A172 (cell line): ENCODE results near the gene SCP2. TPM values are rescaled to one million over a fixed set of nuclear protein-coding genes. Genes with fewer than 3 reads are reported as not detected.
"Not testable (repeated sequence)": the region's sequence is repeated elsewhere in the genome, so short reads cannot be mapped to it uniquely, and the experiment has no call there.

Experiments used
- DNase-seq: peaks from one replicate; pipeline ENCODE4 v3.0.0-alpha.2; 2015; ENCODE audit warnings: low spot score
- total RNA-seq: library from RNA; depleted of rRNA; stranded (reverse); fragments of >200 nt; shearing (Covaris generic); gene quantifications from 2 replicates; pipeline ENCODE4 v1.2.3, GENCODE V29; 2014

The SCP2 gene
- total RNA-seq, 1 experiment from 2014 or later, result 180 TPM

DNA sequence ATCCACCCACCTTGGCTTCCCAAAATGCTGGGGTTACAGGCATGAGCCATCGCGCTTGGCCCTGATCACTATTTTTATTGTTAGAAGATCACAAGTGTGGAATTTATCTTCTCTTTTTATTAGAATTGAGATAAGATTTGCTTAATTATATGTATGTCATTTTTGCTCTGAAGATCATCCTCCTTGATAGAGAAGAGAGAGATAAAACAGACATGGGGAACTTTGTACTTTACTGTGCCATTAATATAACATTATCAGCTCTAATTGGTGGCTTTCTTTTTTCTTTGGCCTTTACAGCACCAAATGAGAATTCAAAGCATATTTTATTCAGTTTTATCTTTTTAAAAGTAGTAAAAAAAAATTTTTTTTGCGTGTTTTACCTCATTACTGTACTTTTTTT is 46.8 kb downstream of the SCP2 start:
- DNase-seq, result no peak

DNA sequence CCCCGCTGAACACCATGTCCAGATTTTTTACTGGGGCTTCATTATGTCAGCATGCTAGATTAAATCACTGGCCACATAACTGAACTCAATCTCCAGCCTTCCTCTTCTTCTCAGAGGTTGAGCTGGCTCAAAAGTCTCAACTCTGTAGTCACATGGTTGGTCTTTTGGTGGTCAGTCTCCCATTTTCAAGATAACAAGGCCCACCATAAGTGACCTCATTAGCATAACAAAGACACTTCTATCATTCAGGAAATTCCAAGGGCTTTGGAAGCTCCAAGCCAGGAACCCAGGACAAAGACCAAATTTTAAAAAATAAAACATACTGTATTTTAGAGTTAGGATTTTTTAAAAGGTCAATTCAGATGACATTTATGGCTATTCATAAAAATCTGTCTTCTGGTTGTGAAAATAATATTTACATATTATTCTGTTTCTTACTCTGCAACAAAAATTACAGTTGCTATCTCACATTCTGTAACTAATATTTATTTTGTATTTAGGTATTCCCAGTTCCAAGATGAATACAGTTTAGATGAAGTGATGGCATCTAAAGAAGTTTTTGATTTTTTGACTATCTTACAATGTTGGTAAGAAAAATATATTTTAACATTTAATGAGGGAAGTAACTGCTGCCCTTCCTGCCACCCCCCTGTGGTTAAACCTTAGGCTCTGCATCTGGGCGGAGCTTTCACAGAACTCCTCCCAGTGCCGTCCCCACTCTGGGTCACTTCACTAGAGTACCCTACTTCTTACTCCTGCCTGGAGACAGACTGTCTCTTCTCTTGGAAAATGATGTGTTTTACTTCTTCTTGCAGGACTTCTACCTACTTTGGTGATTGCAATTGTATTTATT is 49.3 kb downstream of the SCP2 start:
- DNase-seq, result no peak

DNA sequence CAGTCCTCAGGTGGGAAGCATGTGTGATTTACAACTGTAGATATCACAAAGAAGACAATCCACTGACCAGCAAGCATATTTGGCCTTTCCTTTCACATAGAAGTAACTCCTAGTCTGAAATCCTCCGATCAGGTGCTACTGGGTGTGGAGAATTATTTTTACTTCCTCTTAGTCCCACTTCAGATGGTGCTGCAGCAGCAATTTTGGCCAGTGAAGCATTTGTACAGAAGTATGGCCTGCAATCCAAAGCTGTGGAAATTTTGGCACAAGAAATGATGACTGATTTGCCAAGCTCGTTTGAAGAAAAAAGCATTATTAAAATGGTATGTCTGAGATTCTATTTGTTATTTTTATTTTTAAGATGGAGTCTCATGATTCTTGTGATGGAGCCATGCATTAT is 51.0 kb downstream of the SCP2 start:
- DNase-seq, result no peak

DNA sequence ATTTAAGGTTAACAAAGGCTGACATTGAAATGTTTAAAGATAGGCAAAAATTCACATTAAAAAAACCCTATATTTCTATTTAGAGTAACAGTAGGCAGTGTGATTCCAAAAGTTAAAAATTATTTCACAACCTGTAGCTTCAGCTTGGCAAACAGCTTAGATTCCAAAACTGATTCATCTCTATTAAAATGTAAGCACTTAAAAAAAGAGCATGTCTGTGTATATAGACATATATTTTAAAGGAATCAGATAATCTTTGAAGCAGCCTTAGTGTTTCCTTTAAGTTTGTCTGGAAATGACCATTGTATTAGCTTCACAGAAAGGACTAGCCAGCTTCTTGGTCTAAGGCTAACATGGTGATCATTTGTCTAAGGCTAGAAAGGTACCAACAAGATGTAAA is 65.7 kb downstream of the SCP2 start:
- DNase-seq, result not testable (repeated sequence)

DNA sequence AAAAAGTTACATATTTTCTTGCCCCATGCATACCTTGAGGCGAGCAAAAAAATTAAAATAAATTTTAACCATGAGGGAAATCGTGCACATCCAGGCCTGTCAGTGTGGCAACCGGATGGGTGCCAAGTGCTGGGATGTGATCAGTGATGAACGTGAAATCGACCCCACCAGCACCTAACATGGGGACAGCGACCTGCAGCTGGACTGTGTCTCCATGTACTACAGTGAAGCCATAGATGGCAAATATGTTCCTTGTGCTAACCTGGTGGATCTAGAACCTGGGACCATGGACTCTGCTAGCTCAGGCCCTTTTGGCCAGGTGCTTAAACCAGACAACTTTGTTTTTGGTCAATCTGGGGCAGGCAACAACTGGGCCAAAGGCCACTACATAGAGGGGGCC is 67.6 kb downstream of the SCP2 start:
- no peak for DNase-seq

DNA sequence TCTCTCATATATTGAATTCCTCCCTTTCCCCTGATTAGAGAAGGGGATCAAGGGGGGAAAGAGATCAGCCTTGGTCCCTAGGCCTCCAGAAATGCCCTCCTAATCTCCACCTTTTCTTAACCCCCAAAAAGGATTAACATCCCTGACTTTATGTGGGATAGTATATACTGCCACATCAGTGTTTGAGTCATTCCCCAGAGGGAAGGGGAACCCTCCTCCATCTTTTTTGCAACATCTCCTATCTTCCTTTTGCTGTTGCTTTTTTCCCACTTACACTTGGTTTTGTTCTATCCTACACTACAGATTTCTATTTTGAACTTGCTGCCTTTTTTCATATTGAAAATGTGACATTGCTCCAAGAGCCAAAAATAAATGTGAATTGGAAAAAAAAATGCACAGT is 69.6 kb downstream of the SCP2 start:
- DNase-seq, result no peak

DNA sequence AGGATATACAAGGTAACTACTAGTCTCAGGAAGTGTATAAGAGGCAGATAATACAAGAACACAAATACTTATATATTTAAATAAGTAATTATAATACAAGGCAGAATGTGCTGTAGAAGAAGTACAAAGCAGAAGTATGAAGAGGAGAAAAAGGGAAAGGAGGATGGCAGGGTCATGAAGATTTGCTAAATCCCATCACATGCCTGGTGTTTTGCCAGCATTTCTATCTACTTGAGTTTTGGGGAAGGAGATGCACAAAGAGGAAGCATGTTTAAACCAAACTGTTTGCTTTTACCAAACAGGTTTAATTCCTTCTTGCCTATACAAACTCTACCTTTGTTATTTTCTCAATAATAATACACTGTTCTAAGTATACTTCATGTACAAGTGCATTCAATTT is 74.1 kb downstream of the SCP2 start:
- no peak for DNase-seq

DNA sequence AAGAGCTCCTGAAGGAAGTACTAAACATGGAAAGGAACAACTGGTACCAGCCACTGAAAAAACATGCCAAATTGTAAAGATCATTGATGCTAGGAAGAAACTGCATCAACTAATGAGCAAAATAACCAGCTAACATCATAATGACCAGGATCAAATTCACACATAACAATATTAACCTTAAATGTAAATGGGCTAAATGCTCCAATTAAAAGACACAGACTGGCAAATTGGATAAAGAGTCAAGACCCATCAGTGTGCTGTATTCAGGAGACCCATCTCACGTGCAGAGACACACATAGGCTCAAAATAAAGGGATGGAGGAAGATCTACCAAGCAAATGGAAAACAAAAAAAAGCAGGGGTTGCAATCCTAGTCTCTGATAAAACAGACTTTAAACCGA is 79.5 kb downstream of the SCP2 start:
- not testable (repeated sequence) for DNase-seq

DNA sequence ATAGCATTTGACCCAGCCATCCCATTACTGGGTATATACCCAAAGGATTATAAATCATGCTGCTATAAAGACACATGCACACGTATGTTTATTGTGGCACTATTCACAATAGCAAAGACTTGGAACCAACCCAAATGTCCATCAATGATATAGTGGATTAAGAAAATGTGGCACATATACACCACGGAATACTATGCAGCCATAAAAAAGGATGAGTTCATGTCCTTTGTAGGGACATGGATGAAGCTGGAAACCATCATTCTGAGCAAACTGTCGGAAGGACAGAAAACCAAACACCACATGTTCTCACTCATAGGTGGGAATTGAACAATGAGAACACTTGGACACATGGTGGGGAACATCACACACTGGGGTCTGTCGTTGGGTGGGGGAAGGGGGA is 83.2 kb downstream of the SCP2 start:
- not testable (repeated sequence) for DNase-seq

DNA sequence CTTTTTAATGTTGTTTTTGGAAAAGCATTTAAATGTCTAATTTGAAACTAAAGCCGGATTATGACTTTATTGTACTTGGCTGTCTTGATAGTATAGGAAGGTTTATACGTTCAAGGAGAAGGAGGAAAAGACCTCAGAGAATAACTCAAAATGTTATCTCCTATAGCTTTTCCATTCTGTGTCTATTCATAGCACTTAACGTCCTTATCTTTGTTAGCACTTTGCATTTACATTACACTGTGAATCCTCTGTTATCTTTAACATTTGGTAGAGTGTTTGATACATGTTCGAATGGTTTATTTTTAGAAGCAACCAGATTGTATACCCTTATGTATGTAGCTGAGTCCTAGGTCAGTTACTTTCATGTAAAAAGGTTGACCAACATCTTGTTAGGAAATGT is 84.1 kb downstream of the SCP2 start:
- no peak for DNase-seq

DNA sequence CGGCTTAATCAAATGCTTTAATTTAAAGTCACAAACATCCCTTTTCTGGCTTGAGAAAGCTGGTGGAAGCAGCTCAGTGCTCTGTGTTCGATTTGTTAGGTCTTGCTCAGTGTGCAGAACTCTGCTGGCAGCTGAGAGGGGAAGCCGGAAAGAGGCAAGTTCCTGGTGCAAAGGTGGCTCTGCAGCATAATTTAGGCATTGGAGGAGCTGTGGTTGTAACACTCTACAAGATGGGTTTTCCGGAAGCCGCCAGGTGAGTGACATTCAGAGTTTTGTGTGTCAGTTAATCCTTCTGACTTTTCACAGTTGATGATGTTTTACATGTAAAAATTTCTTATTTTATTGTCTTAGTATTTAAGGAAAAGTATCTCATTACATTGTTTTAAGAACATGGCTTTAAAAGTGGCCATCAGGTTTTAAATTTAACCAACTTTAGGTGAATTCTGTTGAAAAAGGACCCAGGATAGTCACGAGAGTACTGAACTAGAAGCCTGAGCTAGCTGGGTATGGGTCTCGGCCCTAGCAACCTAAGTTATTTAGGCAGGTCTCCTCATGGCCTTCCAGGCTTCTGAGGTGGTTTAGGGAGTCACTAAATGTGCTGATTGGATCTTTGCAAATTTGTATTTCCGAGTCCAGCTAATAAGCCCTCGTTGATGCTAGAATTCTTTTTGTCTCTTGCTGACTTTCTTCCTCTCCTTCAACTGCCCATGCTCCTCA is 87.9 kb downstream of the SCP2 start:
- peak; percentile 70 for DNase-seq

DNA sequence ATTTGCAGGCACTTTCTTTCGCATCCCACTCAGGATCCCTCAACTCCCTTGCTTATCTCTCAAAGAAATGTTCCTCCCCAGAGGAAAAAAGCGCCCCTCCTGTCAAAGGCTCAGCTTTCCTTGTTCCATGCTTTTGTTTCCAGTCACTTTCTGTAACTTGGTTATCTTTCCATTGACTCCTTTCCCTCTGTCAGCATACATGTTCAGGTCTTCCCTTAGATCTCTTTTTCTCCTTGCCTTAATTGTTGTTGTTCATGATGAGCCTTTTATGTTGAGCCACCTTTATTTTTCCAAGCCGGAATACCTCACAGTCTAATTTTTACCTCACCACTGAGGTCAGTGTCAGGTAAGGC is 88.4 kb downstream of the SCP2 start:
- peak; percentile 1 for DNase-seq

DNA sequence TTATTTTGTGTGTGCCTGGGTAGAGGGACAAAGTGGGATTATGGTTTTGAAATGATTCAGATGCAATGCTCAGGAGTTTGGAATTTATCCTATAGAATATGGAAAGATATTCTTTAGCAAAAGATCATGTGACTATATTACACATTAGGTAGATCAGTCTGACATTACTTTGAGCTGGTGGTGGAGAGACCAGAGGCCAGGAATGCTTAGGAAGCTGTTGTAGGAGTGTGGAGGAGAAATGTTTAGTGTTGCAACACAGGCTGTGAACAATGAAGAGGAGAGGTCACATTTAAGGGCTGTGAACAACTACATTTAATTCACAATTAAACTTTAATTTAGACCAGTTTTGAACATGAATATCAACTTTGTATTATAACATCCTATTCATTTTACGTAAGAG is 89.6 kb downstream of the SCP2 start:
- no peak for DNase-seq

DNA sequence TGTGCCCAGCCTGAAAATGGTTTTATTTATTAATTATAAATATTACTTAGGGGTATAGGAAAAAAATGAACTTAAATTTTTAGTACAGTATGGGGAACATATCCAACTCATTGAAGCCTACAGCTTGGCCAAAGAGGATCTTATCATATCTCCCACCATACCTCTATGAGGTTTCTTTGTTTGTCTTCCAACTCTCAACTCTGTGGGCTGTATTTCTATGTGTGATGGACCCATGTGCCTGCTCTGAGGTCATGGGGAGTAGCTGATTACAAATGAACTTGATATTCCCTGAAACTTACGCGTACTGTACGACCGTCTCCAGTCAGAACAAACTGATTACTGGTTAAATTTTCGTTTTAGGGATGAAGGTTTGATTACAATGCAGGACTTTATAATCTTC is 93.5 kb downstream of the SCP2 start:
- DNase-seq, result no peak

DNA sequence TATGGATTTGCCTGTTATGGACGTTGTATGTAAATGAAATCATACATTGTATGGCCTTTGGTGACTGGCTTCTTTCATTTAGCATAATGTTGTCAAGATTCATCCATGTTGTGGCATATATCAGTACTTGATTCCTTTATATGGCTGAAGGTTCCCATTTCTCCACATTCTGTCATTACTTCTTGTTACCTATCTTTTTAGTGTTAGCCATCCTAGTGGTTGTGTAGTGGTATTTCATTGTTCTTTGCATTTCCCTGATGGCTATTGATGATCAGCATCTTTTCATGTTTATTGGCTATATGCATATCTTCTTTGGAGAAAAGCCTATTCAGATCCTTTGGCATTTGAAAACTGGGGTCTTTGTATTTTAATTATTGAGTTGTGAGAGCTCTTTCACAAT is 95.1 kb downstream of the SCP2 start:
- no peak for DNase-seq

DNA sequence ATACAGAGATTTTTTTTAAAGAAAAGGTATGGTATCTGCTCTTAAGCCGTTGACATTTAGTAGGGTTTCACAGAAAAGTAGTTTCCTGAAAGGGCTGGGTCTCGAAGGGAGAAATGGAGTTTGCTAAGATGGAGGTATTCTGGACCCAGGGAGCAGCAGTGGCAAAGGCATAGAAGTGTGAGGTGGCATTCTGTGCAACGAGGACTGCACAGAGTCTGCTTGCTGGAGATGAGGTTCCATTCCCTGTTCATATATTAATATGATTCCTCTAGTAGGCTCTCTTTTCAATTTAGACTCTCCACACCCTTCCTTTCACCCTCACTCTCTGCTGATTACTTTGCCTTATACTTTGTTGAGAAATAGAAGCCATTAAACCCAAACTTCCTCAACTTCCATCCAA is 96.5 kb downstream of the SCP2 start:
- DNase-seq, result no peak

DNA sequence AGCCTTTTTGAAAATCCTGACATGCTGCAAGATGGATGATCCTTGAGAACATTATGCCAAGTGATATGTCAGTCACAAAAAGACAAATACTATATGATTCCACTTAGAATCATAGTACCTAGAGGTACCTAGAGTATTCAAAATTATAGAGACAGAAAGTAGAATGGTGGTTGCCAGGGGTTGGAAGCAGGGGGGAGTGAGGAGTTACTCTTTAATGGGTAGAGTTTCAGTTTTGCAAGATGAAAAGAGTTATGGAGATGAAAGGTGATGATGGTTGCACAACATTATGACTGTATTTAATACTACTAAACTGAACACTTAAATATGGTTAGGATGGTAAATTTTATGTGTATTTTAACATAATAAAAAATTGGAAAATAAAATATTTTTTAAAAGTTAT is 97.0 kb downstream of the SCP2 start:
- no peak for DNase-seq

DNA sequence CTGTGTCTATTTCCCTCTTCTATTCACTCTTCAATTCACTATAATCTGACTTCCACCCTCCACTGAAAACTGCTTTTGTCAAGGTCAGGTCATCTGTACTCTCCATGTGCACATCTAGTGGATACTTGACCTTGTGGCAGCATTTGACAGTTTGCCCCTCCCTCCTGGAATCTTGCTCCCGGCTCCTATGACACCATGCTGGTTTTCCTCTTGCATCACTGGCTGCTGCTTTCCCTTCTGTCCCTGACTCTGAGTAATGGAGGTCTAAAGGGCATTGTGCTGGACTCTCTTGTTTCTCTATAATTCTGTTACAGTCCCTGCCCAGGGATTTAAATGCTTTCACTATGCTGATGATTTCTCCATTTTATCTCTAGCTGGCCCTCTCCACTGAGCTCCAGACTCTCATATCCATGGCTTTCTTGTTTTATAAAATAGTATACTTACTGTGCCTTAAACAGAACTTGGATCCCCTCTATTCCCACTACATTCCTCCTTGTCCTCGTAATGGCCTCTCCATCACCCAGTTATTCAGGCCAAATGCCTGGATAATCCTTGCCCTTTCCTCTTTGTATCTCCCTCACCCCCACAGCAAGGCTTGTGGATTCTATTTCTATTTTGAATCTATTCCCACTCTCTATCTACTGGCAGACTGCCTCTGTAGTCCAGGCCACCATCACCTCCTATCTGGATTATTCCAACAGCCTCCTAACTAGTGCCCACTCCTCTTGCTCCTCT is 98.1 kb downstream of the SCP2 start:
- DNase-seq, result peak; percentile 64

DNA sequence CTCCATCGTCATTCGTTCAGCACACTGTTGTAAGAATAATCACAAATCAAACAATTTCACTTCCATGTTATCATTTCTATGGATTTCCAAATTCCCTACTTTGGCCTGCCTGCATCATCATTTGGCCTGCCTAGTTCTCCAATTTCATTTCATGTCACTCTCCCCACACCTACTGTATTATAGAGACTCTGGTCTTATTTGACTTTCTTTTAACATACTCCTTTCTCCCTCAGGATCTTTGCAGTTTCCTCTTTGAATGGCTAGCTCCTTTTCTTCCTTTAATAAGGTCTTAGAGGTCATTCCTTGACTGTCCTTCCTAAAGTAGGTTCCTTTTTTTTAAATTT is 98.7 kb downstream of the SCP2 start:
- DNase-seq, result no peak

DNA sequence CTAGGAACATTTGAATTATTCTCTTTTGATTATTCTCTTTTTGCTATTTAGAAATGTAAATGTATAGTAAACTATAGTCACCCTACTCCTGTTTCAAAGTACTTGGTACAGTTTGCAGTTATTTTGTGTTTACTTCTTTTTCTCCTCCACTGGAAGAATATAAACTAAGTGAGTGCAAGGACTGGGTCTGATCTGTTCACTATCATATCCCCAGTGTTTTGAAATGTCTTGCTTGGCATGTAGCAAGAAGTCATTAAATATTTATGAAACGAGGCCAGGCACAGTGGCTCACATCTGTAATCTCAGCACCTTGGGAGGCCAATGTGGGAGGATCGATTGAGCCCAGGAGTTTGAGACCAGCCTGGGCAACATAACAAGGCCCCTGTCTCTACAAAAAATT is 99.2 kb downstream of the SCP2 start:
- DNase-seq, result no peak

DNA sequence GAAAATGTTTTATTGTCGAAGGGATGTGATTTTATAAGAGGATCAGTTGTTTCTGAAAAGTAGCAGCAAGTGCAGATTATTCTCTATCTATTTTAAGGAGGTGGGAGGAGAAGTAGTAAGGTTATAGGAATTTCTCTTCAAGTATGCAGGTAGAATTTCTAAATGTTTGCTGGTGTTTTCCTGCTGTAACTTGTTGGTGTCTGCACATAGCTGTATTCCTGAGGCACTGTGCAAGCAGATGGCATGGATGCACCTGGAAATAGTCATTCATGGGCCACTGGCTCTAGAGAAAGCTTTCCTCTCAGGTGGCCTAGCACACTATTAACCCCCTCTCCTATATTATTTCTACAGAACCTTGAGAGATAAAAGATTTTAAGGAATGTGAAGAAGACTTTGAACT is 104.7 kb downstream of the SCP2 start:
- DNase-seq, result no peak

DNA sequence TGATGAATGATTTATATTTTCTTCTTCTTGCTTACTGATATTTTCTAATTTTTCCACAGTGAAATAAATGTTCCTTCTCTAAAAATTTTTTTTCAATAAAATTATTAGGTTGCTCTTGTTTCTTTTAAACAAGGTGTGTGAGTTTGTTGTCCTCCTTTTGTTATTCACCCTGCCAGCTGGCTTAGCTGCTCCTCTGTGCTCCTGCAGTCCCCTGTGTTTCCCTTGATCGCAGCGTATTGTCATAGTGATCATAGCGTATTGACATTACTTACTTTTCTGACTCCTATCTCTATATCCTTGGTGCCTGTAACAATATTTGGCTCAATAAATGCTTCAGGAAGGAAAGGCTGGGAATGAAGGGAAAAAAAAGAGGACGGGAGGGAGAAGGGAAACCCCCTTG is 110.1 kb downstream of the SCP2 start:
- DNase-seq, result no peak

DNA sequence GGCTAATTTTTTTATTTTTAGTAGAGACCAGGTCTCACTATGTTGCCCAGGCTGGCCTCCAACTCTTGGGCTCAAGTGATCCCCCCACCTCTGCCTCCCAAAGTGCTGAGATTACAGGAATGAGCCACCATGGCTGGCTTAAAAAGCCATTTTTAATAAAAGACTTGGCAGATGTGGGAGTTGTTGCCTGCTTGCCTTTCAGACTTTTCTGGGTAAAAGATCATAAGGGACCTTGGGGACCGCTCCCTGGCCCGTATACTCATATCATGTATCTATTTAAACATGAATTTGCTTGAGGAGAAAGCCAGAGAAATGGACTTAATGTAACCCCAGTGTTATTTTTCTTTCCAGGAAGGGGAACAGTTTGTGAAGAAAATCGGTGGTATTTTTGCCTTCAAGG is 111.5 kb downstream of the SCP2 start:
- no peak for DNase-seq
